HCT116 (cell line): Measurements from ENCODE around the gene C22orf42. TPM values are rescaled to one million over a fixed set of nuclear protein-coding genes. Genes with fewer than 3 reads are reported as not detected.

Source experiments
- ATAC-seq: fragments of 200-7000 bp; cut with Tn5 transposase; 2 replicates; pipeline ENCODE4 v1.9.1; 2020; ENCODE audit warnings: mild to moderate bottlenecking, moderate library complexity
- BruUV-seq: library from RNA; stranded (reverse); fragments of 400-500 nt; replicated peaks from 2 replicates; lab custom pipeline; 2021; lab: Mats Ljungman, UMichigan
- CTCF ChIA-PET: fragments of 300-600 bp; sonication (Branson Sonifier 250); formaldehyde crosslinking; loops from one replicate; lab custom pipeline; 2021; ENCODE audit warnings: antibody characterized with exemption; lab: Charles Lee
- POLR2A ChIA-PET: fragments of 300-600, 350-600 bp; sonication (Branson Sonifier 250); formaldehyde crosslinking; loops from one replicate; lab custom pipeline; 2021; ENCODE audit warnings: antibody characterized with exemption; lab: Charles Lee
- RAD21 ChIA-PET, 2 experiments: fragments of 300-600 bp; sonication (Branson Sonifier 250); formaldehyde crosslinking; loops; one replicate each; lab custom pipeline; 2023; ENCODE audit warnings: low total read pairs in 2 of 2; ENCODE audit not compliant: uncharacterized antibody in 2 of 2, unreplicated experiment in 2 of 2, low non-redundant PET in 1 of 2; lab: Charles Lee
- DNase-seq: peaks from one replicate; pipeline ENCODE4 v3.0.0-alpha.2; 2010; ENCODE audit warnings: low read depth, low spot score
- H2AFZ ChIP-seq: fragments of 200-600 bp; shearing (Covaris generic), sonication (generic); 2 replicates; pipeline ENCODE4 v1.6.1; 2017; ENCODE audit warnings: low read depth, mixed run types, mixed read lengths, antibody characterized with exemption, low read length; ENCODE audit not compliant: poor library complexity, severe bottlenecking
- H3K27ac ChIP-seq: 2 replicates; pipeline ENCODE4 v1.5.1; 2012; ENCODE audit warnings: low read depth, low read length
- H3K27me3 ChIP-seq: fragments of 200-600 bp; sonication (generic); 2 replicates; pipeline ENCODE4 v1.6.1; 2016; ENCODE audit warnings: mixed run types, low read length, mixed read lengths; ENCODE audit not compliant: insufficient read depth
- H3K36me3 ChIP-seq, 2 experiments: fragments of 200-500 bp in 1 of 2; fragments of 200-600 bp in 1 of 2; sonication (Bioruptor generic) in 1 of 2; sonication (generic) in 1 of 2; 2 replicates each; pipeline versions ENCODE4 v1.5.1 to v1.6.1; 2014 to 2016; ENCODE audit warnings: low read length in 2 of 2, inconsistent platforms in 1 of 2, mixed read lengths in 1 of 2, mixed run types in 1 of 2; ENCODE audit not compliant: insufficient read depth in 2 of 2, control insufficient read depth in 1 of 2
- H3K4me1 ChIP-seq, 2 experiments: fragments of 200-600 bp in 1 of 2; sonication (generic) in 1 of 2; 2 replicates each; pipeline versions ENCODE4 v1.5.1 to v1.6.1; 2012 to 2017; ENCODE audit warnings: low read length in 2 of 2, inconsistent platforms in 1 of 2, mild to moderate bottlenecking in 1 of 2, mixed read lengths in 1 of 2, mixed run types in 1 of 2, moderate library complexity in 1 of 2; ENCODE audit not compliant: insufficient read depth in 2 of 2, control insufficient read depth in 1 of 2
- H3K4me2 ChIP-seq: fragments of 200-600 bp; sonication (generic); 2 replicates; pipeline ENCODE4 v1.6.1; 2017; ENCODE audit warnings: mixed run types, low read length, mixed read lengths
- H3K4me3 ChIP-seq, 2 experiments: fragments of 200-600 bp in 1 of 2; sonication (generic) in 1 of 2; replicated peaks in 1 of 2; 2 replicates each; pipeline ENCODE4 v1.5.1; 2011 to 2016; ENCODE audit warnings: low read length in 2 of 2, control low read depth in 1 of 2, low read depth in 1 of 2, mild to moderate bottlenecking in 1 of 2, mixed read lengths in 1 of 2, mixed run types in 1 of 2
- H3K79me2 ChIP-seq: fragments of 200-600 bp; sonication (generic); 2 replicates; pipeline ENCODE4 v1.6.1; 2017; ENCODE audit warnings: mild to moderate bottlenecking, mixed run types, low read length, moderate library complexity, mixed read lengths; ENCODE audit not compliant: insufficient read depth
- H3K9ac ChIP-seq: fragments of 200-600 bp; sonication (generic); 2 replicates; pipeline ENCODE4 v1.6.1; 2016; ENCODE audit warnings: low read length, mixed read lengths
- H3K9me2 ChIP-seq: fragments of 200-600 bp; sonication (generic), shearing (Covaris generic); 2 replicates; pipeline ENCODE4 v1.6.1; 2017; ENCODE audit warnings: mixed run types, mild to moderate bottlenecking, moderate library complexity; ENCODE audit not compliant: insufficient read depth
- H3K9me3 ChIP-seq, 2 experiments: fragments of 200-500 bp in 1 of 2; fragments of 200-600 bp in 1 of 2; sonication (Bioruptor generic) in 1 of 2; sonication (generic) in 1 of 2; 2 replicates each; pipeline ENCODE4 v1.6.1; 2014 to 2017; ENCODE audit warnings: low read length in 2 of 2, mixed read lengths in 2 of 2, inconsistent platforms in 1 of 2, low read depth in 1 of 2, mild to moderate bottlenecking in 1 of 2, mixed run types in 1 of 2, moderate library complexity in 1 of 2; ENCODE audit not compliant: control insufficient read depth in 1 of 2, insufficient read depth in 1 of 2
- H4K20me1 ChIP-seq: fragments of 200-600 bp; sonication (generic), shearing (Covaris generic); 2 replicates; pipeline ENCODE4 v1.6.1; 2017; ENCODE audit warnings: mixed run types, mild to moderate bottlenecking, moderate library complexity; ENCODE audit not compliant: insufficient read depth
- EZH2 ChIP-seq: fragments of 200-600 bp; sonication (generic); IDR thresholded peaks from 2 replicates; pipeline ENCODE4 v1.6.1; 2017; ENCODE audit warnings: antibody characterized with exemption, mixed run types
- FOSL1 ChIP-seq: IDR thresholded peaks from 2 replicates; pipeline ENCODE4 v1.6.1; 2012; ENCODE audit warnings: low read depth
- JUND ChIP-seq: IDR thresholded peaks from 2 replicates; pipeline ENCODE4 v1.6.1; 2012
- POLR2A ChIP-seq: IDR thresholded peaks from 2 replicates; pipeline ENCODE4 v1.7.0; 2011; ENCODE audit warnings: borderline replicate concordance; ENCODE audit not compliant: insufficient read depth, insufficient read length; ENCODE audit errors: extremely low read depth
- POLR2AphosphoS5 ChIP-seq: IDR thresholded peaks from 2 replicates; pipeline ENCODE4 v1.6.1; 2011; ENCODE audit warnings: mild to moderate bottlenecking, low read depth, low read length, moderate library complexity
- RAD21 ChIP-seq: IDR thresholded peaks from 2 replicates; pipeline ENCODE4 v1.6.1; 2012; ENCODE audit warnings: low read depth, mild to moderate bottlenecking
- REST ChIP-seq: IDR thresholded peaks from 2 replicates; pipeline ENCODE4 v1.6.1; 2012; ENCODE audit warnings: low read depth
- SIN3A ChIP-seq: IDR thresholded peaks from 2 replicates; pipeline ENCODE4 v1.6.1; 2012; ENCODE audit warnings: low read depth
- SP1 ChIP-seq: IDR thresholded peaks from 2 replicates; pipeline ENCODE4 v1.6.1; 2012; ENCODE audit warnings: low read depth
- TCF7L2 ChIP-seq: IDR thresholded peaks from 2 replicates; pipeline ENCODE4 v1.7.0; 2011; ENCODE audit warnings: borderline replicate concordance, inconsistent platforms; ENCODE audit not compliant: insufficient read depth, insufficient read length; ENCODE audit errors: extremely low read depth
- ZNF274 ChIP-seq: fragments of 200-500 bp; sonication (Bioruptor generic); IDR thresholded peaks from 2 replicates; pipeline ENCODE4 v1.6.1; 2014; ENCODE audit warnings: mild to moderate bottlenecking, low read depth, low read length, inconsistent platforms
- intact Hi-C: fragments of 100-400 bp; cut with micrococcal nuclease; formaldehyde crosslinking; loops from 2 replicates; pipeline ENCODE4 v1.10.0; 2022
- total RNA-seq: library from RNA; stranded (reverse); gene quantifications from one replicate; pipeline ENCODE4 v1.2.1, GENCODE V29; 2021; ENCODE audit not compliant: unreplicated experiment

The C22orf42 gene
- total RNA-seq, 1 experiment from 2014 or later, result not detected

GRCh38 chr22:32175115-32175514 is 16.0 kb upstream of the C22orf42 start:
- Histone ChIP-seq H3K4me2 (no peak overlapping the region), H2AFZ (no peak overlapping the region), H3K9me2 (no peaks in the 10 kb centered on the region), H3K4me3 (no peak overlapping the region), H3K9me3 (no peaks in the 10 kb centered on the region), H3K36me3 (no peaks in the 10 kb centered on the region), H3K27me3 (peaks cover 11% of the 10 kb centered on the region; the same call in 1 of the 2 replicates), H3K27ac (no peak overlapping the region), H4K20me1 (no peaks in the 10 kb centered on the region), H3K9ac (no peak overlapping the region), H3K79me2 (no peaks in the 10 kb centered on the region)
- no TSS peak for BruUV-seq
- ChIA-PET CTCF (no interaction called here), POLR2A (no interaction called here)
- no peak for DNase-seq
- no peak for ATAC-seq
- intact Hi-C loops, result no loop called here
- TF ChIP-seq POLR2AphosphoS5, result no peak
- TF ChIP-seq ZNF274, result no peak
- no peak for TF ChIP-seq JUND
- TF ChIP-seq RAD21, result no peak
- no peak for TF ChIP-seq TCF7L2
- no peak for TF ChIP-seq FOSL1
- TF ChIP-seq POLR2A, result no peak
- TF ChIP-seq EZH2, result no peak
- no peak for TF ChIP-seq SIN3A
- TF ChIP-seq SP1, result no peak
- no peak for TF ChIP-seq REST
- TF ChIP-seq, all 23 proteins: peak for 0
- H3K4me1 ChIP-seq, result no peaks in the 10 kb centered on the region
- RAD21 ChIA-PET, result no interaction called here
